HG03378 (cell line): Measurements from ENCODE around the gene CSRP3.

Experiments
- ATAC-seq: cut with Tn5 transposase; IDR thresholded peaks from one replicate; pipeline ENCODE4 v1.9.1; 2021; ENCODE audit warnings: mild to moderate bottlenecking, moderate library complexity; ENCODE audit not compliant: unreplicated experiment

Gene CSRP3

GRCh38 chr11:19201737-19202605, at the start of gene CSRP3:
TSS of gene CSRP3 (minus strand) at chr11:19201983. CDS start at chr11:19192448, 9,535 bp downstream.
- no peak for ATAC-seq

- no peak for ATAC-seq
Observed at GRCh38 chr11:19251577-19251976, 49.8 kb upstream of the CSRP3 start.

- no peak for ATAC-seq
Observed at GRCh38 chr11:19246816-19247215, 45.0 kb upstream of the CSRP3 start.

GRCh38 chr11:19245351-19245750, 43.6 kb upstream of the CSRP3 start:
- ATAC-seq: no peak

GRCh38 chr11:19244621-19245020, 42.8 kb upstream of the CSRP3 start:
- no peak for ATAC-seq

- ATAC-seq: no peak
Observed at GRCh38 chr11:19244084-19244483, 42.3 kb upstream of the CSRP3 start.

- ATAC-seq: no peak
Observed at GRCh38 chr11:19243613-19244012, 41.8 kb upstream of the CSRP3 start.

- ATAC-seq: no peak
Observed at GRCh38 chr11:19243143-19243542, 41.4 kb upstream of the CSRP3 start.

GRCh38 chr11:19242179-19242932, 40.6 kb upstream of the CSRP3 start:
- no peak for ATAC-seq

GRCh38 chr11:19241260-19242178, 39.7 kb upstream of the CSRP3 start:
- ATAC-seq: peak; percentile 26

GRCh38 chr11:19240420-19241259, 38.9 kb upstream of the CSRP3 start, which contains the start of gene E2F8:
TSS of gene E2F8 (minus strand) at chr11:19240945. CDS start at chr11:19240121, 824 bp downstream.
- ATAC-seq: peak; percentile 88

GRCh38 chr11:19239039-19239438, 37.3 kb upstream of the CSRP3 start:
- no peak for ATAC-seq

- no peak for ATAC-seq
Observed at GRCh38 chr11:19237813-19238212, 36.0 kb upstream of the CSRP3 start.

- ATAC-seq: no peak
Observed at GRCh38 chr11:19237381-19237780, 35.6 kb upstream of the CSRP3 start.

- no peak for ATAC-seq
Observed at GRCh38 chr11:19234231-19234817, 32.5 kb upstream of the CSRP3 start.

- no peak for ATAC-seq
Observed at GRCh38 chr11:19232910-19233503, 31.2 kb upstream of the CSRP3 start.

- no peak for ATAC-seq
Observed at GRCh38 chr11:19229671-19230070, 27.9 kb upstream of the CSRP3 start.

- no peak for ATAC-seq
Observed at GRCh38 chr11:19228968-19229367, 27.2 kb upstream of the CSRP3 start.
